Pancreas (tissue), 10 donors: ENCODE results near the gene CACNA1C. TPM values are rescaled to one million over a fixed set of nuclear protein-coding genes. Genes with fewer than 3 reads are reported as not detected.

Experiments
- ATAC-seq, 4 donors: fragments of 200-7000 bp; cut with Tn5 transposase; one replicate each; pipeline versions ENCODE4 v1.8.0 to v1.9.1; 2020; ENCODE audit warnings: mild to moderate bottlenecking in 4 of 4, moderate library complexity in 4 of 4
- DNase-seq, 6 donors: peaks; one replicate each; pipeline ENCODE4 v3.0.0-alpha.2; 2020
- FAIRE-seq: peaks from 2 replicates; lab custom pipeline; 2012; peaks lifted over from hg19 to GRCh38; lab: Jason Lieb, UNC
- H3K27ac ChIP-seq, 4 donors: fragments of 200-600 bp; sonication (generic); 1 replicate in 3 of 4; 2 replicates in 1 of 4; pipeline versions ENCODE4 v1.5.0 to v1.8.0; 2020
- H3K27me3 ChIP-seq, 4 donors: fragments of 200-600 bp; one replicate each; pipeline ENCODE4 v1.8.0; 2021
- H3K36me3 ChIP-seq, 3 donors: fragments of 200-600 bp; sonication (generic) in 1 of 3; one replicate each; pipeline versions ENCODE4 v1.5.0 to v1.8.0; 2020 to 2021
- H3K4me1 ChIP-seq, 3 donors: fragments of 200-600 bp; one replicate each; pipeline ENCODE4 v1.8.0; 2021
- H3K4me3 ChIP-seq, 4 donors: fragments of 200-600 bp; sonication (generic) in 2 of 4; one replicate each; pipeline versions ENCODE4 v1.5.0 to v1.8.0; 2020 to 2021
- H3K9me3 ChIP-seq, 4 donors: fragments of 200-600 bp; one replicate each; pipeline ENCODE4 v1.8.0; 2021
- CTCF ChIP-seq, 4 donors: fragments of 200-600 bp; sonication (generic) in 3 of 4; IDR thresholded peaks; one replicate each; pipeline versions ENCODE4 v1.5.0 to v1.8.0; 2021; ENCODE audit warnings: antibody characterized with exemption in 4 of 4
- WGBS, 2 donors: extraction: QIAGEN DNeasy Blood & Tissue Kit; methylation state at CpG; one replicate each; pipeline ENCODE4 v1.1.7; 2013; 5-methylcytosine and 5-hydroxymethylcytosine counted together
- intact Hi-C, 3 donors: fragments of 100-400 bp; cut with DNase I; formaldehyde crosslinking; loops; one replicate each; pipeline versions ENCODE4 v1.11.1 to v1.14.2; 2022
- polyA plus RNA-seq, 2 donors: library from polyadenylated mRNA; stranded (reverse); fragments of 200-250 nt; gene quantifications; one replicate each; pipeline ENCODE4 v1.2.3, GENCODE V29; 2013
- total RNA-seq, 6 donors: library from RNA; stranded (reverse); fragmentation: NEBNext Ultra II Directional in 4 of 6; extraction: Animal tissue kit (Norgen Biotek cat#: 25700) in 4 of 6; gene quantifications; one replicate each; pipeline versions ENCODE4 v1.2.1 to v1.2.4, GENCODE V29; 2021 to 2023
- donor health status: healthy with polysubstance abuse.
- donor health status: DM: no; HTN: no; CAD: no; lungs with moderate emphysema.
- donor health status: DM: no; HTN: no; CAD: no.
- donor health status: control.
- donor health status: control.
- donor health status: Bipolar disorder and iron deficiency.
- donor health status: DM: yes; HTN: yes; CAD: no.
- donor health status: DM: no; HTN: no; CAD: no.
- donor health status: DM: no; HTN: no; CAD: no.
- donor health status: DM: yes; HTN: yes; CAD: no.

The CACNA1C gene
- total and polyA plus RNA-seq, 8 donors, result 1.2 to 3.8 (median 2.3) TPM

- no peak for DNase-seq
- no peak overlapping the region for H3K4me3 ChIP-seq
- ATAC-seq, result peak in 2 of 4 donors; percentile 25 to 46
- H3K4me1 ChIP-seq, result no peaks in the 10 kb centered on the region
- intact Hi-C loops, result no loop called here
- H3K9me3 ChIP-seq, result no peaks in the 10 kb centered on the region
- WGBS, 2 donors, result 45 to 52% methylated on average over 8 of the region's 8 CpGs
- FAIRE-seq, result no peak
- no peak for TF ChIP-seq CTCF (IDR thresholded peaks at IDR 0.05)
- H3K27ac ChIP-seq, result no peak overlapping the region
- H3K36me3 ChIP-seq, result no peaks in the 10 kb centered on the region
- H3K27me3 ChIP-seq, result no peaks in the 10 kb centered on the region
Measured at GRCh38 chr12:2244013-2244861, 191.4 kb downstream of the CACNA1C start.

- ATAC-seq (no peak), FAIRE-seq (no peak)
- 72 to 74% methylated on average over 10 of the region's 10 CpGs for WGBS, 2 donors
Measured at GRCh38 chr12:2246358-2246757, 193.6 kb downstream of the CACNA1C start.

GRCh38 chr12:2247120-2247519 is 194.3 kb downstream of the CACNA1C start:
- DNase-seq, result no peak
- Histone ChIP-seq H3K36me3 (no peaks in the 10 kb centered on the region), H3K27me3 (peaks cover 0 to 5% (median 2%) of the 10 kb centered on the region in 4 donors), H3K4me1 (no peaks in the 10 kb centered on the region), H3K4me3 (no peak overlapping the region), H3K9me3 (no peaks in the 10 kb centered on the region), H3K27ac (no peak overlapping the region)
- WGBS, 2 donors, result 55 to 58% methylated on average over 7 of the region's 7 CpGs
- FAIRE-seq, result no peak
- intact Hi-C loops, result no loop called here
- no peak for TF ChIP-seq CTCF (IDR thresholded peaks at IDR 0.05)
- no peak for ATAC-seq

More at GRCh38 chr12:2246358-2246757, 193.6 kb downstream of the CACNA1C start:
- Histone ChIP-seq H3K4me3 (no peak overlapping the region), H3K9me3 (no peaks in the 10 kb centered on the region), H3K36me3 (no peaks in the 10 kb centered on the region), H3K4me1 (no peaks in the 10 kb centered on the region), H3K27ac (no peak overlapping the region), H3K27me3 (no peaks in the 10 kb centered on the region)
- no peak for DNase-seq
- no peak for TF ChIP-seq CTCF (IDR thresholded peaks at IDR 0.05)
- intact Hi-C loops, result no loop called here

GRCh38 chr12:2247596-2247995 is 194.8 kb downstream of the CACNA1C start:
- intact Hi-C loops, result no loop called here
- DNase-seq (no peak), FAIRE-seq (no peak), ATAC-seq (no peak)
- TF ChIP-seq CTCF (IDR thresholded peaks at IDR 0.05), result no peak
- WGBS, 2 donors, result 39 to 40% methylated on average over 5 of the region's 5 CpGs
- no peaks in the 10 kb centered on the region for H3K36me3 ChIP-seq
- H3K27ac ChIP-seq, result no peak overlapping the region
- H3K27me3 ChIP-seq, result peaks cover 0 to 5% (median 2%) of the 10 kb centered on the region in 4 donors
- no peak overlapping the region for H3K4me3 ChIP-seq
- H3K9me3 ChIP-seq, result no peaks in the 10 kb centered on the region
- H3K4me1 ChIP-seq, result no peaks in the 10 kb centered on the region
